GM13977 (cell line): ENCODE results near the gene ZGPAT.

Experiments
- DNase-seq: peaks from one replicate; pipeline ENCODE4 v3.0.0; 2012; ENCODE audit warnings: low spot score
- CTCF ChIP-seq: IDR thresholded peaks from 2 replicates; pipeline ENCODE4 v1.5.1; 2012; ENCODE audit warnings: mild to moderate bottlenecking, control low read depth; ENCODE audit not compliant: insufficient read depth; ENCODE audit errors: extremely low read depth, missing control alignments
- in situ Hi-C: fragments of 300-500 bp; cut with MboI; formaldehyde crosslinking; loops from one replicate; pipeline ENCODE4 v1.12.0; 2022; ENCODE audit warnings: low sequenced_read_pairs, low pct_unique_long_range_greater_than_20kb, mixed read lengths, inconsistent platforms; ENCODE audit not compliant: unreplicated experiment

Gene ZGPAT

GRCh38 chr20:63696628-63697356 lies 11.0 kb upstream of the ZGPAT start, which contains the start of gene TNFRSF6B:
TNFRSF6B (plus strand) TSS chr20:63696652; CDS start chr20:63696768, 116 bp downstream.
- TF ChIP-seq CTCF, result no peak
- in situ Hi-C loops, result no loop called here

GRCh38 chr20:63697357-63697867 lies 10.4 kb upstream of the ZGPAT start:
- in situ Hi-C loops, result no loop called here
- no peak for DNase-seq
- no peak for TF ChIP-seq CTCF

More at GRCh38 chr20:63696628-63697356, 11.0 kb upstream of the ZGPAT start, which contains the start of gene TNFRSF6B:
- no peak for DNase-seq

- DNase-seq, result no peak
- TF ChIP-seq CTCF, result no peak
- in situ Hi-C loops, result no loop called here
These were observed 9.8 kb upstream of the ZGPAT start for GRCh38 chr20:63697868-63698545.

- DNase-seq, result peak; percentile 78
- TF ChIP-seq CTCF, result no peak
- in situ Hi-C loops, result no loop called here
These were observed 8.9 kb upstream of the ZGPAT start for GRCh38 chr20:63698739-63699465.

- in situ Hi-C loops, result no loop called here
- TF ChIP-seq CTCF, result no peak
These were observed 8.2 kb upstream of the ZGPAT start for GRCh38 chr20:63699466-63700198.

More at GRCh38 chr20:63699466-63700198, 8.2 kb upstream of the ZGPAT start:
- no peak for DNase-seq
